GM10248 (cell line): ENCODE data around the gene MYO5B.

Experiments used
- CTCF ChIA-PET: fragments of 300-600 bp; sonication (Branson Sonifier 250); formaldehyde crosslinking; extraction: SDS; loops from one replicate; lab custom pipeline; 2021; ENCODE audit warnings: antibody characterized with exemption; lab: Yijun Ruan, JAX
- POLR2A ChIA-PET: fragments of 350-650 bp; sonication (Branson Sonifier 250); formaldehyde crosslinking; extraction: SDS; loops from one replicate; lab custom pipeline; 2020; ENCODE audit warnings: antibody characterized with exemption; lab: Yijun Ruan, JAX
- DNase-seq: peaks from one replicate; pipeline ENCODE4 v3.0.0; 2012; ENCODE audit errors: extremely low spot score
- CTCF ChIP-seq: IDR thresholded peaks from 2 replicates; pipeline ENCODE4 v1.5.1; 2012; ENCODE audit warnings: mild to moderate bottlenecking, low read depth; ENCODE audit errors: extremely low read depth, missing control alignments, control extremely low read depth

MYO5B gene

DNA sequence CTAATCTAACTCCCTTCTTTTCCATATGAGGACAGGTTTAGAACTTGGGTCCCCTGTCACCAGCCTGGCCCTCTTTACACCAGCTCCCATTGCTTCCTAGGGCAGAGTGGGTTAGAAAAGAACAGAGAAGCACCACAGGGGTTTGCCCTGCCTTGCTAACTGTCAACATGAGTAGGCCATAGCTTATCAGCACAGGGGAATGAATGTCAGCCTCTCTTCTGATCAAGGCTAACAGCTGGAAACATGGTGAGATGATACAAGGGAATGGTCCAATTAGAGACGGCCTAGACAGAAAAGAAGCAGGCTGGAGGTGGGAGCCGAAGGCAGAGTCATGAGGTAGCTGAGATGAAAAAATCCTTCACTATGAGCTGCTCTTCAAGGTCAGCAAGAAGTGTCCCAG, 192.2 kb downstream of the MYO5B start:
- no peak for TF ChIP-seq CTCF
- DNase-seq, result no peak
- CTCF ChIA-PET, result interaction anchor here (0.9 kb wide), 1 partner anchor 12 kb away, joined by 3 read pairs; no protein-coding TSS in a partner anchor
- POLR2A ChIA-PET, result no interaction called here

GRCh38 chr18:50000227-50000626, 194.7 kb downstream of the MYO5B start:
- no peak for DNase-seq
- no peak for TF ChIP-seq CTCF
- ChIA-PET CTCF (interaction anchor here (1.0 kb wide), 1 partner anchor 10 kb away, joined by 3 read pairs; no protein-coding TSS in a partner anchor), POLR2A (no interaction called here)

GRCh38 chr18:49999128-49999527, 195.8 kb downstream of the MYO5B start:
- CTCF ChIA-PET, result no interaction called here

GRCh38 chr18:49997558-49997957, 197.4 kb downstream of the MYO5B start:
- ChIA-PET POLR2A (no interaction called here), CTCF (interaction anchor here (2.8 kb wide), 1 partner anchor 13 kb away, joined by 8 read pairs; no protein-coding TSS in a partner anchor)
- no peak for DNase-seq
- no peak for TF ChIP-seq CTCF

More at GRCh38 chr18:49999128-49999527, 195.8 kb downstream of the MYO5B start:
- DNase-seq, result no peak
- POLR2A ChIA-PET, result no interaction called here
- no peak for TF ChIP-seq CTCF

DNA sequence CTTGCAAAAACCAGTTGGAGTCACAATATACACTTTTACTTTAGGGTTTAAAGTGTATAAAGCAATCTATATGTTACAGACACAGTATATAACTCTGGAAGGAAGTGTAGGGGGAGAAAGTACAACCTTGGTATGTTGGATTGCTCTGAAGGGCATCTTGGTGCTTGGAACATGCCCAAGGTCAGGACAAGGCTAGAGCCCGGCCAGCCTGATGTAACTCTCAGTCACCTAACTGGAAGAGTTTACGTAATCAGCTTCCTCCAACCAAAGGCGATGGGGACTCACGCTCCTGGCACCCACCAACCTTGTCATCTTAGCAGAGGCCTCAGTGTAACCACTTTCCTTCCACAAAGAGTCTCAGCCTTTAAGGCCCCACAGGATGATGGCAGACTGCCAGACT, 200.5 kb downstream of the MYO5B start:
- no peak for TF ChIP-seq CTCF
- CTCF ChIA-PET, result no interaction called here
- POLR2A ChIA-PET, result no interaction called here
- DNase-seq, result no peak

DNA sequence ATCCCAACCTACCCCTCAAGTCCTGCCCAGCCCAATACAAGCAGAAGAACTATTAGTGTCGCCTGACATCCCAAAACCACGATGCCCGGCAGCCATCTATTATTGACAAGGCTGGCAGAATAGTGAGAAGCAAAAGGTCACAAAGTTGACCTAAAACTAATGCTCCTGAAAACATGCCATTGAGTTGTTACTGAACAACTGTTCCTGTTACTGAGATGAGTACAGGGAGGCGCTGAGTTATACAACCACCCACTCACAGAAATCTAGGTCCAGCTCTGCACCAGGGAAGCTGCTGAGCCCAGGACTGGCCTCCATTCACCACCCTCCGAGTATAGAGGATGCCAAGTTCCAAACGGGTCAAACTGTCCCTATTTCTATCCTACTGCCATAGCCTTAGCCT, 201.6 kb downstream of the MYO5B start:
- CTCF ChIA-PET, result no interaction called here
- TF ChIP-seq CTCF, result no peak
- DNase-seq, result no peak
- POLR2A ChIA-PET, result no interaction called here
